Keratinocyte (primary cell): Measurements from ENCODE around the gene LRRC2. TPM values are rescaled to one million over a fixed set of nuclear protein-coding genes. Genes with fewer than 3 reads are reported as not detected.
"Not testable (repeated sequence)": the region's sequence is repeated elsewhere in the genome, so short reads cannot be mapped to it uniquely, and the experiment has no call there.

ENCODE experiments used
- DNase-seq: peaks from one replicate; pipeline ENCODE4 v3.0.0-alpha.2; 2011; ENCODE audit warnings: low read depth, missing footprints, low spot score
- FAIRE-seq: peaks from 2 replicates; lab custom pipeline; 2011; peaks lifted over from hg19 to GRCh38; lab: Jason Lieb, UNC
- H2AFZ ChIP-seq: 2 replicates; pipeline ENCODE4 v1.6.0; 2012; ENCODE audit warnings: low read length, control low read depth, inconsistent platforms; ENCODE audit not compliant: control insufficient read depth
- H3K27ac ChIP-seq: 2 replicates; pipeline ENCODE4 v1.5.1; 2011; ENCODE audit warnings: low read length; ENCODE audit not compliant: control insufficient read depth, insufficient read depth
- H3K27me3 ChIP-seq: 3 replicates; pipeline ENCODE4 v1.6.0; 2011; ENCODE audit warnings: low read length; ENCODE audit not compliant: control insufficient read depth, insufficient read depth; ENCODE audit errors: extremely low read depth
- H3K36me3 ChIP-seq, 2 experiments: 2 replicates in 1 of 2; 3 replicates in 1 of 2; pipeline ENCODE4 v1.5.1; 2011; ENCODE audit warnings: low read length in 2 of 2, mild to moderate bottlenecking in 1 of 2; ENCODE audit not compliant: control insufficient read depth in 2 of 2, insufficient read depth in 2 of 2; ENCODE audit errors: extremely low read depth in 1 of 2
- H3K4me1 ChIP-seq: 3 replicates; pipeline ENCODE4 v1.5.1; 2011; ENCODE audit warnings: low read length; ENCODE audit not compliant: control insufficient read depth, insufficient read depth; ENCODE audit errors: extremely low read depth
- H3K4me2 ChIP-seq: 3 replicates; pipeline ENCODE4 v1.6.0; 2011; ENCODE audit warnings: low read depth, low read length; ENCODE audit not compliant: control insufficient read depth, insufficient read depth; ENCODE audit errors: extremely low read depth
- H3K4me3 ChIP-seq, 3 experiments: fragments of 200-600 bp in 1 of 3; sonication (generic) in 1 of 3; 2 replicates in 2 of 3; 3 replicates in 1 of 3; pipeline ENCODE4 v1.5.1; 2011 to 2016; ENCODE audit warnings: low read length in 3 of 3, mild to moderate bottlenecking in 3 of 3, control low read depth in 2 of 3, inconsistent platforms in 1 of 3, low read depth in 1 of 3, mixed read lengths in 1 of 3, mixed run types in 1 of 3, moderate library complexity in 1 of 3; ENCODE audit not compliant: control insufficient read depth in 2 of 3, insufficient read depth in 2 of 3; ENCODE audit errors: extremely low read depth in 1 of 3
- H3K79me2 ChIP-seq: 2 replicates; pipeline ENCODE4 v1.6.0; 2012; ENCODE audit warnings: low read length; ENCODE audit not compliant: control insufficient read depth, insufficient read depth
- H3K9ac ChIP-seq: 3 replicates; pipeline ENCODE4 v1.6.0; 2011; ENCODE audit warnings: low read length; ENCODE audit not compliant: control insufficient read depth, insufficient read depth; ENCODE audit errors: extremely low read depth
- H3K9me1 ChIP-seq: 3 replicates; pipeline ENCODE4 v1.6.0; 2011; ENCODE audit warnings: low read length; ENCODE audit not compliant: control insufficient read depth, insufficient read depth; ENCODE audit errors: extremely low read depth
- H3K9me3 ChIP-seq: 2 replicates; pipeline ENCODE4 v1.5.1; 2012; ENCODE audit warnings: low read depth, low read length; ENCODE audit not compliant: control insufficient read depth
- H4K20me1 ChIP-seq: 3 replicates; pipeline ENCODE4 v1.6.0; 2011; ENCODE audit warnings: low read length; ENCODE audit not compliant: control insufficient read depth, insufficient read depth; ENCODE audit errors: extremely low read depth
- EZH2 ChIP-seq: IDR thresholded peaks from one replicate; pipeline ENCODE4 v1.6.1; 2012; ENCODE audit warnings: inconsistent platforms, mild to moderate bottlenecking, low read length, moderate library complexity
- dilution Hi-C: fragments of 300-500 bp; cut with MboI; formaldehyde crosslinking; loops from one replicate; pipeline ENCODE4 v1.7.0; 2020; ENCODE audit warnings: low sequenced_read_pairs; ENCODE audit not compliant: extremely low pct_ligation_motif_present
- polyA plus RNA-seq, 5 experiments: library from polyadenylated mRNA; depleted of rRNA in 3 of 5; stranded (reverse) in 3 of 5; stranded (forward) in 1 of 5; unstranded in 1 of 5; fragments of >200 nt; gene quantifications; 1 replicate in 1 of 5; 2 replicates in 3 of 5; 3 replicates in 1 of 5; pipeline versions ENCODE4 v1.2.1 to v1.2.3, GENCODE V29; 2011 to 2012; ENCODE audit warnings: missing spikeins in 2 of 5, low read depth in 1 of 5, low replicate concordance in 1 of 5
- TF ChIP-seq, protein P1 (sequence below), 3 experiments: IDR thresholded peaks in 1 of 3; conservative IDR thresholded peaks in 1 of 3; optimal IDR thresholded peaks in 1 of 3; 2 replicates in 2 of 3; 3 replicates in 1 of 3; pipeline versions ENCODE3 to v1.5.1; 2011; ENCODE audit warnings: low read length in 3 of 3, mild to moderate bottlenecking in 3 of 3, moderate library complexity in 2 of 3, control low read depth in 1 of 3, inconsistent platforms in 1 of 3; ENCODE audit not compliant: insufficient read depth in 2 of 3; ENCODE audit errors: extremely low read depth in 1 of 3

Gene LRRC2
- polyA plus RNA-seq, 1 donor (not counting 4 experiments of a cell fraction or from before 2014, with no cell fraction given), result 0.51 TPM

DNA sequence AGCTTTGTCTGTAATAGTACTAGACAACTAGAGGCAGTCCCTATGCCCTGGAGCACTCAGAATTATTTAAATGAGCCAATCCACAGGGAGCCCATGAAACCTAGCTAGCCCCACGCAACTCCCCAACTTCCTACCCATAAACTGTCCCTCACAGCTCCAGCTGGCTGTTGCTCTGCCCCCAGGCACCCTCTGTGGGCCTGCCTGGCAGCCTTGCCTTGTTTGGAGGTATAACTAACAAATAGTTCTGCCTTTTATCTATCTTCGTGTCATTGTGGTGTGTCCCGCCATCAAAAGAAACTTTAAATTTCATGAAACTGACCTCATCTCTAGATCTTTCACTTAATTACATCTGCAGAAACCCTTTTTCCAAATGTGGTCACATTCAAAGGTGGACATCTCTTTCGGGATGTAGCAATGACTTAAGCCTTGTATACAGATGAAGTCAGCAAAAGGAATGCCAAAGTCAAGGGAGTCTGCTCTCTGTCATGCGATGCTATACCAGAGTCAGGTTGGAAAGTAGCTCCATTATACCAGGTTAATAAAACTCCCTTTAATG, 70.1 kb downstream of the LRRC2 start:
- Histone ChIP-seq H2AFZ (no peak overlapping the region), H3K4me1 (peaks cover 21% of the 10 kb centered on the region), H4K20me1 (no peaks in the 10 kb centered on the region), H3K9me3 (no peaks in the 10 kb centered on the region), H3K27ac (no peak overlapping the region), H3K4me2 (peak overlapping the region; percentile 12), H3K36me3 (no peaks in the 10 kb centered on the region), H3K4me3 (no peak overlapping the region), H3K79me2 (no peaks in the 10 kb centered on the region), H3K27me3 (no peaks in the 10 kb centered on the region), H3K9me1 (no peaks in the 10 kb centered on the region), H3K9ac (no peak overlapping the region)
- no peak for DNase-seq
- peak; percentile 87 for FAIRE-seq
- no peak for TF ChIP-seq EZH2
- TF ChIP-seq, protein P1, sequence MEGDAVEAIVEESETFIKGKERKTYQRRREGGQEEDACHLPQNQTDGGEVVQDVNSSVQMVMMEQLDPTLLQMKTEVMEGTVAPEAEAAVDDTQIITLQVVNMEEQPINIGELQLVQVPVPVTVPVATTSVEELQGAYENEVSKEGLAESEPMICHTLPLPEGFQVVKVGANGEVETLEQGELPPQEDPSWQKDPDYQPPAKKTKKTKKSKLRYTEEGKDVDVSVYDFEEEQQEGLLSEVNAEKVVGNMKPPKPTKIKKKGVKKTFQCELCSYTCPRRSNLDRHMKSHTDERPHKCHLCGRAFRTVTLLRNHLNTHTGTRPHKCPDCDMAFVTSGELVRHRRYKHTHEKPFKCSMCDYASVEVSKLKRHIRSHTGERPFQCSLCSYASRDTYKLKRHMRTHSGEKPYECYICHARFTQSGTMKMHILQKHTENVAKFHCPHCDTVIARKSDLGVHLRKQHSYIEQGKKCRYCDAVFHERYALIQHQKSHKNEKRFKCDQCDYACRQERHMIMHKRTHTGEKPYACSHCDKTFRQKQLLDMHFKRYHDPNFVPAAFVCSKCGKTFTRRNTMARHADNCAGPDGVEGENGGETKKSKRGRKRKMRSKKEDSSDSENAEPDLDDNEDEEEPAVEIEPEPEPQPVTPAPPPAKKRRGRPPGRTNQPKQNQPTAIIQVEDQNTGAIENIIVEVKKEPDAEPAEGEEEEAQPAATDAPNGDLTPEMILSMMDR (optimal IDR thresholded peaks at IDR 0.05 in 1 of 3, IDR thresholded peaks at IDR 0.05 in 1 of 3, conservative IDR thresholded peaks at IDR 0.05 in 1 of 3; ENCODE audit: extremely low read depth in 1 of 3, insufficient read depth in 2 of 3, low read length in 3 of 3), result no peak
- dilution Hi-C loops, result loop anchor here (25.0 kb wide), 1 partner anchor 141 kb away; no protein-coding TSS in a partner anchor

DNA sequence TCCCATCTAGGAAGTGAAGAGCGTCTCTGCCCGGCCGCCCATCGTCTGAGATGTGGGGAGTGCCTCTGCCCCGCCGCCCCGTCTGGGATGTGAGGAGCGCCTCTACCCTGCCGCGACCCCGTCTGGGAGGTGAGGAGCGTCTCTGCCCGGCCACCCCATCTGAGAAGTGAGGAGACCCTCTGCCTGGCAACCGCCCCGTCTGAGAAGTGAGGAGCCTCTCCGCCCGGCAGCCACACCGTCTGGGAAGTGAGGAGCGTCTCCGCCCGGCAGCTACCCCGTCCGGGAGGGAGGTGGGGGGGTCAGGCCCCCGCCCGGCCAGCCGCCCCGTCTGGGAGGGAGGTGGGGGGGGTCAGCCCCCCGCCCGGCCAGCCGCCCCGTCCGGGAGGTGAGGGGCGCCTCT, 71.6 kb downstream of the LRRC2 start:
- H3K36me3 ChIP-seq, DNase-seq, FAIRE-seq, H3K9me3 ChIP-seq, H2AFZ ChIP-seq, H3K4me2 ChIP-seq, H4K20me1 ChIP-seq, H3K9ac ChIP-seq, H3K27ac ChIP-seq, H3K9me1 ChIP-seq, H3K27me3 ChIP-seq, H3K4me3 ChIP-seq, H3K79me2 ChIP-seq: not testable (repeated sequence)
- dilution Hi-C loops, result loop anchor here (25.0 kb wide), 1 partner anchor 143 kb away; no protein-coding TSS in a partner anchor
- H3K4me1 ChIP-seq, result peaks cover 16% of the 10 kb centered on the region
